Thyroid gland (tissue), 4 donors: ENCODE results near the gene COQ4.

Experiments used
- POLR2A ChIP-seq, 2 donors: fragments of 450-650 bp; IDR thresholded peaks; one replicate each; pipeline ENCODE4 v1.6.1; 2017; ENCODE audit warnings: antibody characterized with exemption in 2 of 2, mild to moderate bottlenecking in 2 of 2, moderate library complexity in 1 of 2
- TF ChIP-seq, protein P1 (sequence below), 6 experiments: fragments of 200-600 bp in 3 of 6; fragments of 450-650 bp in 3 of 6; sonication (generic) in 3 of 6; IDR thresholded peaks; one replicate each; pipeline ENCODE4 v1.5.1; 2016 to 2019; ENCODE audit warnings: antibody characterized with exemption in 6 of 6, mild to moderate bottlenecking in 2 of 6, inconsistent platforms in 1 of 6, moderate library complexity in 1 of 6

GRCh38 chr9:128340691-128341434, 18.2 kb downstream of the COQ4 start:
- TF ChIP-seq, protein P1, sequence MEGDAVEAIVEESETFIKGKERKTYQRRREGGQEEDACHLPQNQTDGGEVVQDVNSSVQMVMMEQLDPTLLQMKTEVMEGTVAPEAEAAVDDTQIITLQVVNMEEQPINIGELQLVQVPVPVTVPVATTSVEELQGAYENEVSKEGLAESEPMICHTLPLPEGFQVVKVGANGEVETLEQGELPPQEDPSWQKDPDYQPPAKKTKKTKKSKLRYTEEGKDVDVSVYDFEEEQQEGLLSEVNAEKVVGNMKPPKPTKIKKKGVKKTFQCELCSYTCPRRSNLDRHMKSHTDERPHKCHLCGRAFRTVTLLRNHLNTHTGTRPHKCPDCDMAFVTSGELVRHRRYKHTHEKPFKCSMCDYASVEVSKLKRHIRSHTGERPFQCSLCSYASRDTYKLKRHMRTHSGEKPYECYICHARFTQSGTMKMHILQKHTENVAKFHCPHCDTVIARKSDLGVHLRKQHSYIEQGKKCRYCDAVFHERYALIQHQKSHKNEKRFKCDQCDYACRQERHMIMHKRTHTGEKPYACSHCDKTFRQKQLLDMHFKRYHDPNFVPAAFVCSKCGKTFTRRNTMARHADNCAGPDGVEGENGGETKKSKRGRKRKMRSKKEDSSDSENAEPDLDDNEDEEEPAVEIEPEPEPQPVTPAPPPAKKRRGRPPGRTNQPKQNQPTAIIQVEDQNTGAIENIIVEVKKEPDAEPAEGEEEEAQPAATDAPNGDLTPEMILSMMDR (IDR thresholded peaks at IDR 0.05) = peak in 1 of 6 experiments; percentile 2
- no peak for TF ChIP-seq POLR2A (IDR thresholded peaks at IDR 0.05)
